Stimulated activated CD8-positive, alpha-beta memory T cell treated with anti-CD3 and anti-CD28 coated beads, Interleukin-15, amount 100 ng/mL, for 1 hour (primary cell): ENCODE data around the gene CBLL1.

Experiments used
- DNase-seq: peaks from one replicate; pipeline ENCODE4 v3.0.0-alpha.2; 2020; ENCODE audit warnings: low read depth

The CBLL1 gene, protein sequence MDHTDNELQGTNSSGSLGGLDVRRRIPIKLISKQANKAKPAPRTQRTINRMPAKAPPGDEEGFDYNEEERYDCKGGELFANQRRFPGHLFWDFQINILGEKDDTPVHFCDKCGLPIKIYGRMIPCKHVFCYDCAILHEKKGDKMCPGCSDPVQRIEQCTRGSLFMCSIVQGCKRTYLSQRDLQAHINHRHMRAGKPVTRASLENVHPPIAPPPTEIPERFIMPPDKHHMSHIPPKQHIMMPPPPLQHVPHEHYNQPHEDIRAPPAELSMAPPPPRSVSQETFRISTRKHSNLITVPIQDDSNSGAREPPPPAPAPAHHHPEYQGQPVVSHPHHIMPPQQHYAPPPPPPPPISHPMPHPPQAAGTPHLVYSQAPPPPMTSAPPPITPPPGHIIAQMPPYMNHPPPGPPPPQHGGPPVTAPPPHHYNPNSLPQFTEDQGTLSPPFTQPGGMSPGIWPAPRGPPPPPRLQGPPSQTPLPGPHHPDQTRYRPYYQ

DNA sequence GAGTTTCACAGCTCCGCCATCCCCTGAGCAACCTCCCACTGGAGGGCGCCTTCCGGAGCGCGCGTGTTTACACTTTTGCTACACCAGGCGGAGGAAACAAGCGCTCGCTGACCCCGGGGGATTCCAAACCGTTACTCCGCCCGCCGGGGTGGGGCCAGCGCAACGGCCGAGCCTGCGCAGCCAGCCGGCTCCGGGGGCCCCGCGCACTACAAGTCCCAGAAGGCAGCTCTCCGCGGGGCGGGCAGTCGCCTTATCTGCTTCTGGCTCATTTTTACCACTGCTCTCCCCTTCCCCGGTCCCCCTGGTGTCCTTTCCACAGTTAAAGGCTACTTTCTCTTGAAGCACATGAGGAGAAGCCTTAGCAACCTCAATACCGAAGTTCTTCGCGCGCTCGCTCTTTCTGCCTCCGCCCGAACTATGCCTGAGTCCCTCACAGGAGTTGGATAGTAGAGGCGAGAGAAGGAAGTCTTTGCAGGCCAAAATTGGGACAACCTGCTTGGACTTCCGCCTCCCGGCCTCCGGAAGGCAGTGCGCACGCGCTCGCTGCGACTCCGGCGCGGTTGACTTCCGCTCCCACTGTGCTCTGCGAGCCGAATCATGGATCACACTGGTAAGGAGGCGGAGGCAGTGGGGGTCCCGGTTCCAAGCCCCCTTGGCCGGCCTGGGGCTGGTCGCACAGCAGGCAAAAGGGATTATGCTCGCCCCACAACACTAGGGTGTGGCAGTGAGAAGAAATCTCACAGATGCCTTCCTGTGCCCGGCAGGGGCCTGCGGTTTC is at the start of gene CBLL1:
CBLL1 (plus strand) TSS at position 576 of the 778 bp plus-strand sequence; CDS start at position 598, 22 bp downstream.
- DNase-seq, result peak; percentile 95

DNA sequence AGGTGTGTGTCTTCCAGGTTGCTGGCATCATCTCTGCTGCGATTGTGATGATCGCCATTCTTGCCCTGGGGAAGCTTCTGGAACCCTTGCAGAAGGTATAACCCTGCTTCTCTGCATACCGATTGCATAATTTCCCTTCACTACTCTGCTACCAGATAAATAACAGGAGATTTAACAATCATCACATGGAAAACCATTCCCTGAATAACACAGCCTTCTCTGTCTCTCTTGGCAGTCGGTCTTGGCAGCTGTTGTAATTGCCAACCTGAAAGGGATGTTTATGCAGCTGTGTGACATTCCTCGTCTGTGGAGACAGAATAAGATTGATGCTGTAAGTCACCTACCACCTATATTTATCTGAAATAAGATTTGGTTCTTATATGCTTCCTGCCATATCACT is 49.6 kb upstream of the CBLL1 start:
- no peak for DNase-seq

DNA sequence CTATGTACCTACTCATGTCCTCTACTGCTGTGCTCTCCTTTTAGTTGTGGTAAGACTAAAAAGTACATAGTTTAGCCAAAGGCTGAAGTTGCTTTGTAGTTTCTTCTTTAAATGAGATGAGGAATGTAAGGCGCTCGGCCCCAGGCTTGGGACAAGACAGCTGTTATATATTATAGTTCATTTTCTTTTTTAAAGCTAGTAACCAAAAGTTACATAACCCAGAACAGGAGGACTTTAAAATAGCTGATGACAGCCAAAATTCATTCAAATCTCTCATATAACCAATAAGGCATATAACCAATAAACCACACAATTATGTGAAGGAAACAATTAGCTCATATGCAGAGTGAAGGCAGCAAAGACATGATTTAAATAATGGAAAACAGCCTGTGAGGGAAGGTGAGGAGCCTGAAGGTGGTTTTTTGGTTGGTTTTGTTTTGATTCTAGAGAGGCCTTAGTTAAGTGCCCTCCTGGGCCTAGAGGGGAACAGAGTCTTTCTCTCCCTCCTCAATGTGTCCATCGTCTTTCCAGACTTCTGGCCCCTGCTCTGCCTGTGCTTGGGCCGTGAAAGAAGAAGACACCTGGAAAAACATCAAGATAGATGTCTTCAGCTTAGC is 47.5 kb upstream of the CBLL1 start:
- no peak for DNase-seq

DNA sequence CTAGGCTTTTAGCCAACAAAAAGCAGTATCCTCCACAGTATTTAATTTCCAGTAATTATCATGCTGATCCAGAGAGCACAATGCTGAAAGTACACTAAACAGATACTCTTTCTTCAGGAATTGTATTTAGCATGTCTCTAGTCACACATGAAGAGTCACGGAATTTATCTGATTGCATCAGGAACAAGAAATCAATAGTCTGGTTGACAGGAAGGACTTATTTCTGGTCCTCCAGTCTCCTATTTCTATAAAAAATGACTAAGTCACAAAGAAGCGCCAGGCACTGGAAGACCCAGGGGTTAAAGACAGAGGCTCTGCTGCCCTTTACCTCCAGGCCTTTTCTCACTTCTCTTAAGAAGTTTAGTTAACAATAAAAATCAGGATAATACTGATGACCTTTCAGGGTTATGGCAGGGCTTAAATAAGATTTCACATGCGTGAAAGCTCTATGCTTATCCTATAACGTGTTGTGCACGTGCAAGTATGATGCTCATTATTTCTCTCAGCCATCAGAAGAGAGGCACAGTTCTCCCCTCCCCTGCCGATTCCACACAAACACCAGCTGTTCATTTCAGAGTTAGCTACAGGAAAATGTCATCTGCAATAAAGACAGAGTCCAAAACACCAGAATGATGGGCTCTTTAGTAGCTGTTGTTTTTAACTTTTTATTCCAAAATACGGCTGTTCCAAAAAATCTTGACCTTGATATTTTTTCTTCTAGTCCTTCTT is 46.5 kb upstream of the CBLL1 start:
- no peak for DNase-seq

DNA sequence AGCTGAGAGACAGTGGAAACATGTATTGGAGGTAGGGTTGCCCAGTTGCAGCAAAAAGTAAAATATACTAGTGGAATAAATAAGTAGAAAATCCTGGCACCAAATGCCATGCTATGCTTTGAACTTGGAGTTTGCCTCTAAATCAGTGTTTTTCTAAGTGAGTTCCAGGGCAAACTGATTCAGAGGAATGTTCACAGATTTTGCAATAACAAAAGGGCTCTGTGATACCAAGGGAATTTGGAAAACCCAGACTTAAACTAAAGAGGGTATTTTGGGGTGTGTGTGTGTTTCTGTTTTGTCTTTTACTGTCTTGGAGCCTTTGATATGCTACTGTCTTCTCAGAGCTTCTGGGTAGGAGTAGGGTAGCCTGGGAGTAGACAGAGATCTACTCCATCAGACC is 43.4 kb upstream of the CBLL1 start:
- no peak for DNase-seq

DNA sequence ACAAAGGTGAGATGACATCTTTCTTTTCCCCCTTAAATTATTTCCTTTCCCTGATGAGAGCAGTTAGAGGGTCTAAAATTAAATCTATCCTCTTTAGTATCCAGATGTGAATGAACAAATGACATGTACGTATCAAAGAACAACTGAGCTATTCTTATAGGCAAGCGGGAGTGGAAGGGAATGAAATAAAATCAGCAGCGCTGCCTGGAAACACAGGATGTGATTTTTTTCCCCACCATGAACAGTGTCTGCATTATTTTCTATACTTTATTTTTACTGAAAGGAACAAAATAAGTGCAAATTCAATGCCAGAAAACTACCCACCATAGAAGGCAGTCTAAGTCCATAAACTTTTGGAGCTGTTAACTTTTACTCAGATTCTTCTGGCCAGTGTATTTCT is 42.8 kb upstream of the CBLL1 start:
- DNase-seq, result no peak

DNA sequence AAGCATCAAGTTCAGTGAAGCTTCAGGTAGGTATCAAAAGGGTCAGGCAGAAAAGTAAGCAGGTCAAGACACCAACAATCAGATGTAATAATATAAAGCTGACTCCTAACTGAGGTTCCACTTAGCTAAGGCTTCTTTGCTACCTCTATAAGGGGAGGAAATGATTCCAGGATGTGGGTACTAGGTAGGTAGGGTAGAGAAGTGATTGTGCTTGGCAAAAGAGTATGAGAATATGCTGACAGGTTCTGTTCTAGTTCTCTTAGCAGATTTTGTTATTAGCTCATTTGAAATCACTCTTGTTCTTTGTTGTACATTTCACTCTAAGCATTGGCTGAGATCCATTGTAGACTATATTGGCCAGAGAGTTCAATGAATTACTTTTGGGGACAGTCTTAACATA is 40.7 kb upstream of the CBLL1 start:
- no peak for DNase-seq

DNA sequence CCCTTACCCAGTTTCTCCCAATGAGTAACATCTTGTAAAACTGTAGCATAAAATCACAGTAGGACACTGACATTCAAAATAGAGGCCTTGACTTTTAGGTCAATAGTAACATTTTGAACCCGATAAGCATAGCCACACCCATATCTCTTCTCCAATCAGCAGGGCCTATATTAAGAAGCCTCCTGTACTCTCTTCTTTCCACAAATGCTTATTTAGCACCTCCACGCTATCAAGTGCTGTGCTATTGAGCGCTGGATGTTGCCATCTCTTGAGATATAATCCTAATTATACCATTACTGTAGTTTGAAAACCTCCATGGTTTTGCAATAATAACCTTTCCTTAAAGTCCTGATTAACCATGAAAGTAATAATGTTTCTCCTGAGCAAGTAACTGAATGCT is 40.1 kb upstream of the CBLL1 start:
- no peak for DNase-seq

DNA sequence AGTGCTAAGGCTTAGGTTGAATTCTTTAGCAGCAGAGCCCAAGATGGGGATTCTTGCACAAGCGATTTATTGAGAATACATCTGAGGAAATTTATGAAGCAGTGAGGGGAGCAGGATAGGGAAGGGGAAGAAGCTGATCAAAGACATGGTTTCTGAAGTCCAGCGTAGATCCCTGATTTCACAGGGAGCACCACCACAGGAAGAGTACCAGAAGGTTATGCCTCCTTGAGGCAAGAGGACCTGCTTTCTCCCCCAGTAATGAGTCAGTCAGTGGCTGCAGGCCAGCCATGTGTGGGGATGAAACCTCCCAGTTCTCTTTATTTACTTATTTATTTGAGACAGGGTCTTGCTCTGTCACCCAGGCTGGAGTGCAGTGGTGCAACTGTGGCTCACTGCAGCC is 35.0 kb upstream of the CBLL1 start:
- no peak for DNase-seq

DNA sequence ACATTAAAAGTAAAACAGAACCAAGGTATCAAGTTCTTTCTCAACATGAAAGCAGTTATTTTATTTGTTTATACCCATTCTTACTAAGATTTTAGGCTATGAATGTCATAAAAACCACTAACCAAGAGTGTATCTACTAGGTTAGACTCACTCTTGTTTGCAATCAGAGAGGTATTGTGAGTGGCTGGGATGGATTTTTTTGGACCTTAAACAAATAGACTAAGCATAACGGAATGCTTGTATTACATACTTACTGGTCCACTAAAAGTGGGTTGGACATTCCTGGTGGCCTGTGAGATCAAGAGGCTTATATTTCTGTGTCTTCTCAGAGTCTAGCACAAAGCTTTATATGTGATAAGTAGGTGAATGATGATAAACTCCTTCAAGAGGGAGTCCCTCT is 32.6 kb upstream of the CBLL1 start:
- no peak for DNase-seq

DNA sequence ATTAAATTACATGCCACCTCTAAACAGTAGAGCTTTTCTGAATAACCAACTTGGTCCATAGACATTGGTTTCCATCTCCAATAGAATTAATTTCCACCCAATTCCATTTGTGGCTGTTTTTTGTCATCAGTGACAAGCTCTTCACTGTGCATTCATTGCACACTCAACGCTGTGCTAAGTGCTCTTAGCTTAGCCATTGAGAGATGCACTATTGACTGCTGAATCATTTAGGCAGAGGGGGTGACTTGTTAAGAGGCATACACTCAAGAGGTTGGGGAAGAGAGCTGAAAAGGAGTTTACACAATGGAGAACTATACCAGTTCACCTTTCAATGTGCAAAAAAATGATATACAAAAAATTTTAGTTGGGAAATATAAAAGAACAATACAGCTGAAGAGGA is 31.9 kb upstream of the CBLL1 start:
- no peak for DNase-seq

DNA sequence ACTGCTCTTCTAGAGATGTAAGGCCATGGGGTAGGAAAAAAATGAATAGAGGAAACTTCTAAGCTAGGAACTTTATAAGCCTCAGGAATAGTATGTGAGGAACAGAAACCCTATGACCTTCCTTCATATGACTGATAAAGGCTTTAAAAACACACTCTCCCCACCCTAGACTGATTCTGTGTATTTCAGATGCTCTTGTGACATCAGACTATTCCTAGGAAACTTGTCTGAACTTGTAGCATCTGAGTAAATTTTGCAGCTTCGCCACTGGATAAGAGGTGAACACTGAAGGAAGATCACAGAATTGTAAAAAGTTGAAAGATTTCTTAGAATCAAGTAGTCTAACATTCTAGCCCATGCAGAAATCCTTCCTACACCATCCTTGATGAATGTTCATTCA is 31.0 kb upstream of the CBLL1 start:
- DNase-seq, result no peak

DNA sequence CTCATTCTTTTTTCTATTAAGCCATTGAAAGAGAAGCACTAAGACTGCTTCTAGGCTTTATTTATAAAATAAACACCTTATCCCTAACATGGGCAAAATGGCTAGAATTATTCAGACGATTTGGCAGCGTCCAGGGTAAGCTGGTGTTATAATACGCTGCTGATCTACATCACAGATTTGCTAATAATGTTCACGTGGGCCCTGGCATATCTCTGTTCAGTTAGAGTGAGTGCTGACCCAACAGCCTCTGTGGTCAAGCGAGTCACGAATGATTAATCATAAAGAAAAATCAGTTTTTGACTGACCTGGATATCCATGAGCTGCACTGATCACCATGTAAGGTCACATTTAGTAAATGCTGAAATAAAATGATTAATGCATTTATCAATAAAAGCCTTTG is 28.4 kb upstream of the CBLL1 start:
- no peak for DNase-seq

DNA sequence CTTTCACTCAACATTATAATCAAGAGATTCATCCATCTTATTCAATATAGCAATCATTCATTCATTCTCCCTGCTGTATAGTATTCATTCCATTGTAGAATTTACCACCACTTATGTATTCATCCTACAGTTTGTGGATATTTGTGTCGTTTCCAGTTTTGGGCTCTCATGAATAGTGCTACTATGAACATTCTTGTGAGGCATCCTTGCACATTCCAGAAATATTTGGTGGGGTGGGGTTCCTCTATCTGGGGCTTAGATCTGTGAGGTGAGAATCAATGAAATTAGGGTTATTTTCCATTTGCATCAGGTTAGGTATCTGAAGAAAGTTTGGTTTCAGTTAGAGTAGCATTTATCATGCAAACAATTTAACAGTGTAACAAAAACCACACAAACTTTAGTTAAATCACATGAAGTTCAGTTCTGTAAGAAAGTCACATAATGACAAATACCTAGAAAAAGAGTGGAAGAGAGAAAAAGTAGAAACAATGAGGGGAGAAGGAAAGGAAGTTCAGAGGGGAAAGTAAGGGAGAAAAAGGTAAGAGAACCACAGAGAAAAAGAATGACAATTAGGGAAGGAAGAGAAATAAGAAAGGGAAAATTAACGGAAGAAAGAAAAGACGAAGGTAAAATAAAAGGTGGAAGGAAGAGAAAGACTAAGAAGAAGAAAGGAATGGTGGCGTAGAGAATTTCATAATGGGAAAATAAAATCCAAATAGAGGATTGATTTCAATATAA is 25.3 kb upstream of the CBLL1 start:
- no peak for DNase-seq

DNA sequence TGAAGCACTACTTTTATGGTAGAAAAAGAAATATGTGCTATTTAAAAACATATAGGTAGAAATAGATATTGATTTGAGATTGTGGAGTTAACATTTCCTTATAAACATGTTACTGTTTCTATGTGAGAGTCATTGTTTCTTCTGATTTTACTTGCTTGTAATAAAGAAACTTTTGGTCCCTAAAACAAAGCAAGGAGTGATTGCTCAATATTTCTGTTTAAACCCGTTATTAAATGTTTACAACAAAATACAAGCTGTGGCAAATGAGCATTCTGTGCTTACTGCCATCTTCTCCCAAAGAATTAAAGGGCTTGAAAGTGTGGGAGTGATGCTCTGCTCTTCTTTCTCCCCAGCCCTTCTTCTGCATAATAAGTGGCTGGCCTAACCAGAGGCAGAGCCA is 22.7 kb upstream of the CBLL1 start:
- DNase-seq, result no peak

DNA sequence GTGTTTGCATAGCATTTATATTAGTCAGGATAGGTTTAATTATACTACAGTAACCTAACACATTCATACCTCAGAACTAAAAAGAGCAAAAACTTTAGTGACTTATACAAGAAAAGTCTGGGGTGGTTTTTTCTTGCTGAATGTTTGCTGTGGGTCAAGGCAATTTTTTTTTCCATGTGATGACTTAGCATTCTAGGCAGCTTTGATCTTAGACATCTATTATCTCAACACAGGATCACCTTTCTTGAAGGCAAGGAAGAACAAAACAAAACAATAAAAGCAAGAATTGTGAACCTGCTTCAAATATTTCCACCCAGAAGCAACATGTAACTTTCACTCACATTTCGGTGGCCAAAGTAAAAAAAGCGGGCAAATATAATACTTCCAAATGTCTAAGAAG is 20.7 kb upstream of the CBLL1 start:
- no peak for DNase-seq

DNA sequence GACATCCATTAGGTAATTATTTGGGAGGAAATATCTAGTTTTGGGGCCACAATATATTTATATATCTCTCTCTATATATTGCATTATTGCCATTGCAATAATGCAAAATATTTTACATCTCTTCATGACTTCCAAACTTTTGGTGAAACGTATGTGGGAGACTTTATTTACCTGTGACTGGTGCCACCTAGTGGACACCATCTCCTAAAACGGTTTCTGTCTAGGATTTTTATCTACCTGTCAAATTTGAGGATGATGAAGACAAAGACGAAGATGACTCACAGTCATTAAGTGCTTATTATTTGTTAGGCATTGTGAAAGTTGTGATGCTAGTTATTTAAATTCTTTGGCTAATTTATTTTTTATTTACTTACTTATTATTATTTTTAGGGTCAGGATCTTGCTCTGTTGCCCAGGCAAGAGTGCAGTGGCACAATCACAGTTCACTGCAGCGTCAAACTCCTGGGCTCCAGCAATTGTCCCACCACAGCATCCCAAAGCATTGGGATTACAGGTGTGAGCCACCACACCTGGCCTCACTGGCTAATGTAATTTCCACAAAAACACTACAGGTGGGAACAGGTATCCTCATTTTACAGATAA is 18.7 kb upstream of the CBLL1 start:
- DNase-seq, result peak; percentile 24

DNA sequence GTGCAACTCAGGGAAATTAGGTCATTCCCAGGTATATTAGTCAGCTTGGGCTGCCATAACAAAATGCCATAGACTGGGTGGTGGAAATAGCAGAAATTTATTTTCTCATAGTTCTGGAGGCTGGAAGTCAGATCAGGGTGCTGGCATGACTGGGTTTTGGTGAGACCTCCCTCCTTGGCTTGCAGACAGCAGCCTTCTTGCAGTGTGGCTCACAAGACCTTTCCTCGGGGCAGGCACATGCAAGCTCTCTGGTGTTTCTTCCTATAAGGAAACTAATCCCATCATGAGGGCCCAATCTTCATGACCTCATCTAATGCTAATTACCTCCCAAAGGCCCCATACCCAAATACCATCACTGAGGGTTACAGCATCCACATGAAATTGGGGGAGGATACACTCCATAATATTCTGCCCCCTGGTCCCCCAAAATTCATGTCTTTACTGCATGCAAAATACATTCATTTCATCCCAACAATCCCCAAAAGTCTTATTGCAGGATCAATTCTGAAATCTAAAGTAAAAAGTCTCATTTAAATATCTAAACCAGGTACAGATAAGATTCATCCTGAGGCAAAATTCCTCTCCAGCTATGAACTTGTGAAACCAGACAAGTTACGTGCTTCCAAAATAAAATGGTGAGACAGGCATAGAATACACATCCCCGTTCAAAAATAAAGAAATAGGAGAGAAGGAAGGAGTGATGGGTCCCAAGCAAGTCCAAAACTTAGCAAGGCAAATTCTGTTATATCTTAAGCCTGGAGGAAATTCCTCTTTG is 17.4 kb upstream of the CBLL1 start:
- no peak for DNase-seq

DNA sequence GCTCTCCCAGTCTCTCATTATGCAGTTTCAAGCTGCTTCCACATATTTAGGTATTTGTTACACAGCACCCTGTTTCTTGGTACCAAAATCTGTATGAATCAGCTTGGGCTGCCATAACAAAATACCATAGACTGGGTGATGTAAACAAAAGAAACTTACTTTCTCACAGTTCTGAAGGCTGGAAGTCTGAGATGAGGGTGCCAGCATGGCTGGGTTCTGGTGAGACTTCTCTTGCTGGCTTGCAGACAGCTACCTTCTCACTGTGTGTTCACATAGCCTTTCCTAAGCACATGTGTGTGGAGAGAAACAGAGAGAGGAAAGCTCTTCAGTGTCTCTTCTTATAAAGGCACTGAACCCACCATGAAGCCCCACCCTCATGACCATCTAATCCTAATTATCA is 15.7 kb upstream of the CBLL1 start:
- DNase-seq, result no peak
